ENCODE measurements around the gene SCGB1A1.

SCGB1A1 gene

DNA sequence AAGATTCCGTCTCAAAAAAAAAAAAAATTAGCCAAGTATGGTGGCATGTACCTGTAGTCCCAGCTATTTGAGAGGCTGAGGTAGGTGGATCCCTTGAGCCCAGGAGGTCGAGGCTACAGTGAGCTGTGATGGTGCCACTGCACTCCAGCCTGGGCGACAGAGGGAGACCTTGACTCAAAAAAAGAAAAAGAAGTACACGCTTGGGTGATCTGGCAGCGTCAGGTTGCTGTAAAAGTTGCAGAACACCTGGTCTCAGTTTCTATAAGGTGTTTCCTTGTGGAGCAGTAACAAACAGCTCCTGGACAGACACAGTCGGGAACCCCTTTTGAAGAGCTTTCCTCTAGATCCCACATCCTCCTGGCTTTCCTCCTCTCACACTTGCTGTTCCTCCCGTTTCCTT lies 45.8 kb downstream of the SCGB1A1 start:
- H3K27me3 ChIP-seq (ENCODE audit: insufficient read depth, low read length) = no peaks in the 10 kb centered on the region
- peaks cover 6% of the 10 kb centered on the region for H3K4me1 ChIP-seq (ENCODE audit: insufficient read depth, low read length, severe bottlenecking)
- no peak overlapping the region for H3K4me2 ChIP-seq (ENCODE audit: low read length)
- no peak overlapping the region for H3K4me3 ChIP-seq (ENCODE audit: low read depth, low read length, poor library complexity, severe bottlenecking)
- no peaks in the 10 kb centered on the region for H4K20me1 ChIP-seq (ENCODE audit: insufficient read depth, low read length)
- H2AFZ ChIP-seq (ENCODE audit: low read length) = no peak overlapping the region
- H3K27ac ChIP-seq (ENCODE audit: low read depth, low read length, poor library complexity, severe bottlenecking) = no peak overlapping the region
- no peaks in the 10 kb centered on the region for H3K9me2 ChIP-seq (ENCODE audit: low read depth, low read length)
- no peaks in the 10 kb centered on the region for H3K9me3 ChIP-seq (ENCODE audit: low read length)
- H3K36me3 ChIP-seq (ENCODE audit: insufficient read depth, low read length) = no peaks in the 10 kb centered on the region
- H3K79me2 ChIP-seq (ENCODE audit: insufficient read depth, low read length) = no peaks in the 10 kb centered on the region
- no peak overlapping the region for H3K9ac ChIP-seq (ENCODE audit: low read length)
- TF ChIP-seq, protein P1, sequence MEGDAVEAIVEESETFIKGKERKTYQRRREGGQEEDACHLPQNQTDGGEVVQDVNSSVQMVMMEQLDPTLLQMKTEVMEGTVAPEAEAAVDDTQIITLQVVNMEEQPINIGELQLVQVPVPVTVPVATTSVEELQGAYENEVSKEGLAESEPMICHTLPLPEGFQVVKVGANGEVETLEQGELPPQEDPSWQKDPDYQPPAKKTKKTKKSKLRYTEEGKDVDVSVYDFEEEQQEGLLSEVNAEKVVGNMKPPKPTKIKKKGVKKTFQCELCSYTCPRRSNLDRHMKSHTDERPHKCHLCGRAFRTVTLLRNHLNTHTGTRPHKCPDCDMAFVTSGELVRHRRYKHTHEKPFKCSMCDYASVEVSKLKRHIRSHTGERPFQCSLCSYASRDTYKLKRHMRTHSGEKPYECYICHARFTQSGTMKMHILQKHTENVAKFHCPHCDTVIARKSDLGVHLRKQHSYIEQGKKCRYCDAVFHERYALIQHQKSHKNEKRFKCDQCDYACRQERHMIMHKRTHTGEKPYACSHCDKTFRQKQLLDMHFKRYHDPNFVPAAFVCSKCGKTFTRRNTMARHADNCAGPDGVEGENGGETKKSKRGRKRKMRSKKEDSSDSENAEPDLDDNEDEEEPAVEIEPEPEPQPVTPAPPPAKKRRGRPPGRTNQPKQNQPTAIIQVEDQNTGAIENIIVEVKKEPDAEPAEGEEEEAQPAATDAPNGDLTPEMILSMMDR (IDR thresholded peaks at IDR 0.05; ENCODE audit: low read length) = no peak; the same call in 1 of the 2 replicates
- no peak for TF ChIP-seq EZH2 (IDR thresholded peaks at IDR 0.05; ENCODE audit: borderline replicate concordance, low read length)
- H3F3A ChIP-seq (ENCODE audit: insufficient read depth, low read length) = no peaks in the 10 kb centered on the region

DNA sequence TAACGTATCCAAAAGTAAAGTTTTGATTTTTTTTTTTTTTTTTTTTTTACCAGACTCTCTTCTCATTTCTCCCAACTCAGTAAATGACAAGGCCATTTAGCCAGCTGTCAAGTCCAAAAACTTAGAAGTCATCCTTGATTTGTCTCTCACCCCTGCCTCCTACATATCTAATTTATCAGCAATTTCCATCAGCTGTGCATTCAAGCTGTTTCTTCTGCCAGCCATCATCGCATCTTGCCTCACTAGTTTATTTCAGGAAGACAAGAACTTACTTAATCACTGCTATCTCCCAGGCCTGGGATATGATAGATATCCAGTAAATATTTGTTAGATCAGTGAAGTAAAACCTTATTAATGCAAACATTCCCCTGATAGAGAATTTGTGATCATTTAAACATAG lies 47.6 kb downstream of the SCGB1A1 start:
- Histone ChIP-seq H3K79me2 (ENCODE audit: insufficient read depth, low read length) (no peaks in the 10 kb centered on the region), H3K27ac (ENCODE audit: low read depth, low read length, poor library complexity, severe bottlenecking) (no peak overlapping the region), H3K9me2 (ENCODE audit: low read depth, low read length) (no peaks in the 10 kb centered on the region), H2AFZ (ENCODE audit: low read length) (no peak overlapping the region), H3K4me2 (ENCODE audit: low read length) (no peak overlapping the region), H3K4me1 (ENCODE audit: insufficient read depth, low read length, severe bottlenecking) (peaks cover 6% of the 10 kb centered on the region), H3K9ac (ENCODE audit: low read length) (no peak overlapping the region), H3K36me3 (ENCODE audit: insufficient read depth, low read length) (no peaks in the 10 kb centered on the region), H3K27me3 (ENCODE audit: insufficient read depth, low read length) (no peaks in the 10 kb centered on the region), H4K20me1 (ENCODE audit: insufficient read depth, low read length) (no peaks in the 10 kb centered on the region), H3K9me3 (ENCODE audit: low read length) (no peaks in the 10 kb centered on the region), H3F3A (ENCODE audit: insufficient read depth, low read length) (no peaks in the 10 kb centered on the region), H3K4me3 (ENCODE audit: low read depth, low read length, poor library complexity, severe bottlenecking) (no peak overlapping the region)
- TF ChIP-seq EZH2 (IDR thresholded peaks at IDR 0.05; ENCODE audit: borderline replicate concordance, low read length) = no peak
- TF ChIP-seq, protein P1 (IDR thresholded peaks at IDR 0.05; ENCODE audit: low read length) = no peak

DNA sequence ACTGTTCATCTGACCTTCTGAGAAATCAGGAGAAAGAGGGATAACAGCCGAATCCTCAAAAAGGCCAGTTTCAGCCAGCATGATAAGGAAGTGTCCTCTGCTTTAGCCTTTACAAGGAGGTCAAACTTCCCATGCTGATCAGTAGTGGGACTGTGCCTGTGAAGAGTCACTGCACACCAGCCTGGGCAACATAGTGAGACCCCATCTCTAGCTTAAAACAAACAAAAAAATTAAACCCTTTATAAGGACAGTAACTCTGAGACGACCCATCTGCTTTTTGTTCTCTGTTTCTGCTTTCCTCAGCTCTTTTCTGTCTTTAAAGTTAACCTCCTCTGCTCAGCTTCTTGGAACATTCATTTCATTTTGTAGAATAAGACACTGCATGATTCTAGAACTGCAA lies 49.7 kb downstream of the SCGB1A1 start:
- no peaks in the 10 kb centered on the region for H3K9me2 ChIP-seq (ENCODE audit: low read depth, low read length)
- H3K27me3 ChIP-seq (ENCODE audit: insufficient read depth, low read length) = no peaks in the 10 kb centered on the region
- no peak overlapping the region for H3K4me3 ChIP-seq (ENCODE audit: low read depth, low read length, poor library complexity, severe bottlenecking)
- H4K20me1 ChIP-seq (ENCODE audit: insufficient read depth, low read length) = no peaks in the 10 kb centered on the region
- no peak for TF ChIP-seq EZH2 (IDR thresholded peaks at IDR 0.05; ENCODE audit: borderline replicate concordance, low read length)
- TF ChIP-seq, protein P1 (IDR thresholded peaks at IDR 0.05; ENCODE audit: low read length) = no peak
- H3K9ac ChIP-seq (ENCODE audit: low read length) = no peak overlapping the region
- no peak overlapping the region for H2AFZ ChIP-seq (ENCODE audit: low read length)
- H3K36me3 ChIP-seq (ENCODE audit: insufficient read depth, low read length) = no peaks in the 10 kb centered on the region
- H3K9me3 ChIP-seq (ENCODE audit: low read length) = no peaks in the 10 kb centered on the region
- H3K4me2 ChIP-seq (ENCODE audit: low read length) = no peak overlapping the region
- no peak overlapping the region for H3K27ac ChIP-seq (ENCODE audit: low read depth, low read length, poor library complexity, severe bottlenecking)
- no peaks in the 10 kb centered on the region for H3K79me2 ChIP-seq (ENCODE audit: insufficient read depth, low read length)
- no peaks in the 10 kb centered on the region for H3K4me1 ChIP-seq (ENCODE audit: insufficient read depth, low read length, severe bottlenecking)
- no peaks in the 10 kb centered on the region for H3F3A ChIP-seq (ENCODE audit: insufficient read depth, low read length)
